Neural crest cell (in vitro differentiated cells): ENCODE measurements around the gene CTRL. TPM values are rescaled to one million over a fixed set of nuclear protein-coding genes. Genes with fewer than 3 reads are reported as not detected.

ENCODE experiments used
- DNase-seq: peaks from one replicate; pipeline ENCODE4 v3.0.0; 2021; ENCODE audit warnings: low read depth, mixed read lengths, low spot score
- H3K27ac Mint-ChIP-seq: one replicate; pipeline ENCODE4 v1.8.0; 2021; ENCODE audit warnings: mild to moderate bottlenecking, mixed read lengths; ENCODE audit not compliant: unreplicated experiment
- H3K27me3 Mint-ChIP-seq: 2 replicates; pipeline ENCODE4 v1.8.0; 2021; ENCODE audit warnings: low read depth, mild to moderate bottlenecking, mixed read lengths
- H3K36me3 Mint-ChIP-seq: 2 replicates; pipeline ENCODE4 v1.8.0; 2021; ENCODE audit warnings: low read depth, mild to moderate bottlenecking, mixed read lengths
- H3K4me1 Mint-ChIP-seq: 2 replicates; pipeline ENCODE4 v1.8.0; 2021; ENCODE audit warnings: mixed read lengths
- H3K4me3 Mint-ChIP-seq: one replicate; pipeline ENCODE4 v1.8.0; 2021; ENCODE audit warnings: mild to moderate bottlenecking, mixed read lengths
- H3K9me3 Mint-ChIP-seq: 2 replicates; pipeline ENCODE4 v1.8.0; 2021; ENCODE audit warnings: mixed read lengths
- CTCF ChIP-seq: fragments of 200-600 bp; sonication (generic); conservative IDR thresholded peaks from 2 replicates; pipeline ENCODE4 v1.5.0; 2021; ENCODE audit warnings: antibody characterized with exemption, mild to moderate bottlenecking
- total RNA-seq: library from RNA; stranded (reverse); gene quantifications from 2 replicates; pipeline ENCODE4 v1.2.1, GENCODE V29; 2021

The CTRL gene
- total RNA-seq, 1 donor from 2014 or later = 3.0 TPM

DNA sequence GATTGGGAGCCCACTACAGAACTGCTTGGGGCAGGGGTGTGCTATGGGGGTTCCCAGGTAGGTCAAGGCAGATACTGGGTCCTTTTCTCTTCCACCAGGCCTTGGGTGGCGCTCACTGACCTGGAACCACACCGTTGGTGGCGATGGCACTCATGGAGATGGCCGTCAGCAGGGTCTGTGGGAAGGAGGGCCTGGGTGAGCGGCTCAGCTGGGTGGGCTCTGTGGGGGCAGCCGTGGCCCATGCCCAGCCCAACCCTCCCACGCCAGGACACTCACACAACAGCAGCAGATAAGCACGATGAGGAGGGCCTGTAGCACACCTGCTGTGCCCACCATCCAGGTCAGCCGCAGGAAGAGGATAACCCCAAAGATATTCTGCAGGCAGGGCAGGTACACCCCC is 26.0 kb upstream of the CTRL start:
- Mint-ChIP-seq H3K9me3 (no peaks in the 10 kb centered on the region), H3K4me1 (peaks cover 5% of the 10 kb centered on the region), H3K27ac (no peak overlapping the region), H3K36me3 (peaks cover 6% of the 10 kb centered on the region), H3K4me3 (no peak overlapping the region), H3K27me3 (no peaks in the 10 kb centered on the region)
- no peak for TF ChIP-seq CTCF
- no peak for DNase-seq

DNA sequence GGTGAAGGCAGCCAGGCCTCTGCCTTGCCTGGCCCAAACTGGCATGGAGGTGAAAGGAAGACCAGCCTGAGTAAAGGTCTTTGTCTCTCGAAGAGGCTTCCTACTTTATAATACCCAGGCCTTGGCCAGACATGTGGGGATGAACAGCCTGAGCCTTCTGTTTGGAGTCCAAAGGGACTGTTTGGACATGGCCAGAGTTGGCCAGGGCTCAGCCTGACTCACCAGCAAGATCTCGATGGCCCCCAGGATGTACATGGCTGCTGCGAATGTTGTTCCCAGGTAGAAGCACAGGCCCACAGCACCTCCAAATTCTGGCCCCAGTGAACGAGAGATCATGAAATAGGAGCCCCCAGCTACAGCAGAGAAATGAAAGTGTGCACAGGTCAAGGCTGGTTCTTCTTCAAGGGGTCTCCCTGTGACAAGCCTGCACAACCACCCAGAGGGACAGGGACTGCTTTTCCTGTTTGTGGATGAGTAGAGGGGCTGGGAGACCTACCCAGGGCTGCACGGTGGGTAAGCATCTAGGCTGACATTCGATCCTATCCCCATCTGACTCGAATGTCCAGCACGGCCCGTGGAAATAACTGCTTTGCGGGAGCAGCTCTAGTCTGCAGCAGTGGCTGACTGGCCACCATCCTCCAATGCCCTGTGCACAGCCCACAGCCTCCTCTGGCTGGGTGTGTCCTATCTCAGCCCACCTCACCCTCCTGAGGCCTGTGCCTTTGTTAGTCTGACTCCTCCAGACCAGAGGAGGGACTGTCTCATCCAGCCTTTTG is 22.9 kb upstream of the CTRL start:
- H3K27ac Mint-ChIP-seq = no peak overlapping the region
- H3K4me3 Mint-ChIP-seq = no peak overlapping the region
- H3K27me3 Mint-ChIP-seq = no peaks in the 10 kb centered on the region
- H3K36me3 Mint-ChIP-seq = peaks cover 6% of the 10 kb centered on the region
- H3K9me3 Mint-ChIP-seq = no peaks in the 10 kb centered on the region
- DNase-seq = no peak
- peaks cover under 1% of the 10 kb centered on the region for H3K4me1 Mint-ChIP-seq
- TF ChIP-seq CTCF = no peak

GRCh38 chr16:67953641-67954375 is 22.1 kb upstream of the CTRL start:
- Mint-ChIP-seq H3K4me1 (no peaks in the 10 kb centered on the region), H3K36me3 (peaks cover 6% of the 10 kb centered on the region), H3K27ac (peak overlapping the region; percentile 89), H3K27me3 (no peaks in the 10 kb centered on the region), H3K9me3 (no peaks in the 10 kb centered on the region), H3K4me3 (no peak overlapping the region)
- no peak for TF ChIP-seq CTCF
- no peak for DNase-seq

GRCh38 chr16:67951485-67951884 is 19.8 kb upstream of the CTRL start:
- TF ChIP-seq CTCF = no peak
- Mint-ChIP-seq H3K4me3 (no peak overlapping the region), H3K27ac (no peak overlapping the region), H3K9me3 (no peaks in the 10 kb centered on the region), H3K36me3 (no peaks in the 10 kb centered on the region), H3K4me1 (no peaks in the 10 kb centered on the region), H3K27me3 (no peaks in the 10 kb centered on the region)
- DNase-seq = no peak

DNA sequence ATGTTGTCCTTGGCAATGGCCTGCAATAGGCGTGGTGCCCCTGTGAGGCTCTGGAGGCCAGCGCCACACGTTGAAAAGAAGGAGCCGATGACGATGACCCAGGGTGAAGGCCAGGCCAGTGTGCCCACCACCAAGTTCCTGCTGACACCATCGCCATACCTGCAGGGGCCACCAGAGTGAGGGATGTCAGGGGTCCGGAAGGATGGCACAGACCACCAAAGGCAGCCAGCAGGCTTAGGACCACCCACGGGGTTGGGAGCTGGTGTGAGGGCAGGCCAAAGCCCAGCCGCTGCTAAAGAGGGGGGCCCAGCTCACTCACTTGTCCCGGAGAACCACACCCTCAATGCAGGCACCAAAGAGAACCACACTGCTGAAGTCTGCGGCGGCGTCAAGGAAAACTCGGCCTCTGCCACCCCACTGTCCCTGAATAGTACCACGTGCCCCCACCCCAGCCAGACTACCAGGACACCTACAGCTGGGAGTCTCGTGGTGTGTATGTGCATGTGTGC is 18.7 kb upstream of the CTRL start:
- Mint-ChIP-seq H3K27me3 (no peaks in the 10 kb centered on the region), H3K9me3 (no peaks in the 10 kb centered on the region), H3K4me3 (no peak overlapping the region), H3K36me3 (no peaks in the 10 kb centered on the region), H3K4me1 (no peaks in the 10 kb centered on the region), H3K27ac (no peak overlapping the region)
- no peak for TF ChIP-seq CTCF
- no peak for DNase-seq
